Transverse colon (tissue), 4 donors: Measurements from ENCODE around the gene TTC36. TPM values are rescaled to one million over a fixed set of nuclear protein-coding genes. Genes with fewer than 3 reads are reported as not detected.

Experiments used
- DNase-seq: peaks from one replicate; pipeline ENCODE4 v3.0.0-alpha.2; 2019
- H3K27ac ChIP-seq, 4 donors: fragments of 200-600 bp; sonication (generic); 2 replicates each; pipeline ENCODE4 v1.5.1; 2016 to 2018; ENCODE audit warnings: inconsistent platforms in 4 of 4
- H3K27me3 ChIP-seq: fragments of 200-600 bp; sonication (generic); 2 replicates; pipeline ENCODE4 v1.5.1; 2017; ENCODE audit warnings: inconsistent platforms
- H3K36me3 ChIP-seq, 4 donors: fragments of 200-600 bp; sonication (generic); 2 replicates each; pipeline ENCODE4 v1.5.1; 2017 to 2019; ENCODE audit warnings: inconsistent platforms in 4 of 4
- H3K4me1 ChIP-seq, 4 donors: fragments of 200-600 bp; sonication (generic); 2 replicates each; pipeline ENCODE4 v1.5.1; 2017 to 2020; ENCODE audit warnings: inconsistent platforms in 4 of 4
- H3K4me3 ChIP-seq, 4 donors: fragments of 200-600 bp; sonication (generic); 1 replicate in 1 of 4; 2 replicates in 3 of 4; pipeline versions ENCODE4 v1.5.1 to v1.6.1; 2017 to 2019; ENCODE audit warnings: inconsistent platforms in 4 of 4
- H3K9me3 ChIP-seq, 2 donors: fragments of 200-600 bp; sonication (generic); 2 replicates each; pipeline ENCODE4 v1.5.1; 2017 to 2019; ENCODE audit warnings: inconsistent platforms in 2 of 2
- CTCF ChIP-seq, 5 experiments: fragments of 200-600 bp in 3 of 5; fragments of 450-650 bp in 2 of 5; sonication (generic) in 3 of 5; IDR thresholded peaks; 1 replicate in 2 of 5; 2 replicates in 3 of 5; pipeline ENCODE4 v1.5.1; 2016 to 2017; ENCODE audit warnings: antibody characterized with exemption in 5 of 5, inconsistent platforms in 3 of 5, mild to moderate bottlenecking in 2 of 5, moderate library complexity in 1 of 5
- EP300 ChIP-seq: sonication (generic); formaldehyde crosslinking; IDR thresholded peaks from one replicate; pipeline ENCODE4 v1.6.1; 2017; ENCODE audit warnings: antibody characterized with exemption, low read depth
- POLR2A ChIP-seq: fragments of 450-650 bp; IDR thresholded peaks from one replicate; pipeline ENCODE4 v1.6.1; 2016; ENCODE audit warnings: antibody characterized with exemption, mild to moderate bottlenecking, moderate library complexity
- POLR2AphosphoS5 ChIP-seq, 3 donors: sonication (generic); formaldehyde crosslinking; IDR thresholded peaks; one replicate each; pipeline ENCODE4 v1.6.1; 2016; ENCODE audit warnings: antibody characterized with exemption in 3 of 3
- WGBS, 2 donors: methylation state at CpG; one replicate each; pipeline ENCODE4 v1.1.5; 2018; ENCODE audit warnings: low coverage in 1 of 2; 5-methylcytosine and 5-hydroxymethylcytosine counted together
- in situ Hi-C, 4 donors: fragments of 200-750 bp; cut with MboI; loops; one replicate each; pipeline versions ENCODE4 v1.15.0 to v1.15.1; 2017; ENCODE audit warnings: low sequenced_read_pairs in 3 of 4, low pct_ligation_motif_present in 1 of 4, low pct_unique_long_range_greater_than_20kb in 1 of 4
- intact Hi-C: fragments of 100-400 bp; cut with DNase I; formaldehyde crosslinking; loops from one replicate; pipeline ENCODE4 v1.15.1; 2023; ENCODE audit warnings: low total_unique reads
- total RNA-seq, 4 donors: library from RNA; depleted of rRNA; stranded (reverse); fragments of >200 nt; gene quantifications; one replicate each; pipeline ENCODE4 v1.1.0, GENCODE V29; 2016

Gene TTC36
- total RNA-seq, 4 donors from 2014 or later, result 2.2 to 17.9 TPM; not detected in 2

GRCh38 chr11:118544010-118544646 lies 16.9 kb downstream of the TTC36 start:
- Histone ChIP-seq H3K27ac (no peak overlapping the region), H3K36me3 (peaks cover 0 to 5% (median 2%) of the 10 kb centered on the region in 4 donors), H3K27me3 (no peaks in the 10 kb centered on the region), H3K4me3 (no peak overlapping the region), H3K9me3 (no peaks in the 10 kb centered on the region), H3K4me1 (no peaks in the 10 kb centered on the region)
- in situ Hi-C loops, result no loop called here
- no peak for TF ChIP-seq POLR2AphosphoS5 (IDR thresholded peaks at IDR 0.05)
- no peak for TF ChIP-seq CTCF (IDR thresholded peaks at IDR 0.05)
- no peak for TF ChIP-seq EP300
- no peak for TF ChIP-seq POLR2A
- intact Hi-C loops, result no loop called here
- WGBS, 2 donors, result 75 to 91% methylated on average over 4 to 8 of the region's 8 CpGs
- DNase-seq, result no peak

DNA sequence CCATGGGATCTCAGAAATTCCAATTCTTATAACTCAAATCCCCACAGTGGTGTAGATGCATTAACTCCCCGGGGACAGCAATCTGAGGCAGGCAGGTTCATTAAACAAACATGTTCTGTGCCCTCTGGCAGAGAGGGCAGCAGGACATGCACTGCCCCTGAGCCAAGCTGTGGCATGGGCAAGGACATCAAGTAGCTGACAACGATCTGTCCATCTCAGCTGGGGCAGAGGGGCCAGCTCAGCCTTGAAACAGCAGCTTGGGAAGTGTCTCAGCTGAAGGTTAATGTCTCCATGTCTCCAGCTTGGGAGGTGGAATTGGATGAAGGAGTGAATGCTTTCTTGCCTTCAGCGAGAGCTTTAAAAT lies 17.4 kb downstream of the TTC36 start:
- intact Hi-C loops (no loop called here), in situ Hi-C loops (no loop called here)
- Histone ChIP-seq H3K36me3 (peaks cover 0 to 5% (median 2%) of the 10 kb centered on the region in 4 donors), H3K4me3 (no peak overlapping the region), H3K9me3 (no peaks in the 10 kb centered on the region), H3K27ac (no peak overlapping the region), H3K27me3 (no peaks in the 10 kb centered on the region), H3K4me1 (no peaks in the 10 kb centered on the region)
- no peak for DNase-seq
- WGBS, 2 donors, result 79% methylated on average over 2 to 3 of the region's 3 CpGs
- TF ChIP-seq CTCF (IDR thresholded peaks at IDR 0.05) (no peak), EP300 (no peak), POLR2AphosphoS5 (IDR thresholded peaks at IDR 0.05) (no peak), POLR2A (no peak)

- no peak for DNase-seq
- H3K9me3 ChIP-seq, result no peaks in the 10 kb centered on the region
- H3K27ac ChIP-seq, result no peak overlapping the region
- no peak for TF ChIP-seq CTCF (IDR thresholded peaks at IDR 0.05)
- TF ChIP-seq POLR2A, result no peak
- no peak for TF ChIP-seq EP300
- TF ChIP-seq POLR2AphosphoS5 (IDR thresholded peaks at IDR 0.05), result no peak
- H3K36me3 ChIP-seq, result peaks cover 0 to 5% (median 2%) of the 10 kb centered on the region in 4 donors
- intact Hi-C loops, result no loop called here
- H3K4me1 ChIP-seq, result no peaks in the 10 kb centered on the region
- H3K27me3 ChIP-seq, result no peaks in the 10 kb centered on the region
- 77% methylated on average over 5 of the region's 5 CpGs; no CpG with 5 or more reads in 1 of the 2 donors for WGBS, 2 donors
- no peak overlapping the region for H3K4me3 ChIP-seq
- in situ Hi-C loops, result no loop called here
Observed at GRCh38 chr11:118545533-118545932, 18.3 kb downstream of the TTC36 start.

GRCh38 chr11:118547132-118547531 lies 19.9 kb downstream of the TTC36 start:
- no peaks in the 10 kb centered on the region for H3K27me3 ChIP-seq
- H3K4me1 ChIP-seq, result no peaks in the 10 kb centered on the region
- no peaks in the 10 kb centered on the region for H3K9me3 ChIP-seq
- 97 to 100% methylated on average over 1 to 2 of the region's 2 CpGs for WGBS, 2 donors
- peaks cover 0 to 11% (median 4%) of the 10 kb centered on the region in 4 donors for H3K36me3 ChIP-seq
- no peak overlapping the region for H3K4me3 ChIP-seq
- in situ Hi-C loops (no loop called here), intact Hi-C loops (no loop called here)
- TF ChIP-seq POLR2AphosphoS5 (IDR thresholded peaks at IDR 0.05), result no peak
- no peak for TF ChIP-seq EP300
- no peak for TF ChIP-seq CTCF (IDR thresholded peaks at IDR 0.05)
- TF ChIP-seq POLR2A, result no peak
- H3K27ac ChIP-seq, result no peak overlapping the region
- no peak for DNase-seq
